DOHH2 (cell line): Measurements from ENCODE around the gene PGS1.

ENCODE experiments used
- CTCF ChIP-seq: fragments of 200-600 bp; sonication (generic); IDR thresholded peaks from one replicate; pipeline ENCODE4 v1.5.1; 2014; ENCODE audit warnings: antibody characterized with exemption, mild to moderate bottlenecking, low read depth, low read length; ENCODE audit not compliant: poor library complexity, severe bottlenecking
- EZH2phosphoT487 ChIP-seq: fragments of 200-600 bp; sonication (generic); IDR thresholded peaks from 2 replicates; pipeline ENCODE4 v1.6.1; 2017; ENCODE audit warnings: borderline replicate concordance, mild to moderate bottlenecking, antibody characterized with exemption, low read length, moderate library complexity, mixed read lengths

DNA sequence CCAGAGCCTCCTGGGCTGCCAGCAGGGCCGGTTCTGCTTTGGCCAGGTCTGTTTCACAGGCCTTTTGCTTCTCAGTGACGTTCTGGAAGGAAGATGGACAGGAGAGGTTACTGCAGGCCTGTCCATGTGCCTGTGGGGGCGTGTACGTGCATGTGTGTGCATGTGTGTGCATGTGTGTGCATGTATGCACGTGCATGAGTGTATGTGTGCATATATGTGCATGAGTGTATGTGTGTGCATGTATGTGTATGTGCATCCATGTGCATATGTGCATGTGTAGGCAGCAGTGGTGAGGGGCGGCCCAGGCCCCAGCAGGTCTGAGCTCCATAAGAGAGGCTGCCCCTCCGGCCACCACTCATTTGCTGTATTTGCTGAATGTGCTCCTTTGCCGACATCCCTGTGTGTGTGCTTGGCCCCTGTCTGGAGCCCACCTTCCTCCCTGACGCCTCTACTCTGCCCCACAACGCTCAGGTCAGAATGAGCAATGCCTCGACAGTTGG lies 81.8 kb downstream of the PGS1 start:
- no peak for TF ChIP-seq CTCF
- no peak for TF ChIP-seq EZH2phosphoT487
